ENCODE measurements around the gene CLDN5. TPM values are rescaled to one million over a fixed set of nuclear protein-coding genes. Genes with fewer than 3 reads are reported as not detected.
"Not testable (repeated sequence)": the region's sequence is repeated elsewhere in the genome, so short reads cannot be mapped to it uniquely, and the experiment has no call there.

The CLDN5 gene
- total and polyA plus RNA-seq, 9 donors = 0.48 to 211 (median 35.6) TPM

DNA sequence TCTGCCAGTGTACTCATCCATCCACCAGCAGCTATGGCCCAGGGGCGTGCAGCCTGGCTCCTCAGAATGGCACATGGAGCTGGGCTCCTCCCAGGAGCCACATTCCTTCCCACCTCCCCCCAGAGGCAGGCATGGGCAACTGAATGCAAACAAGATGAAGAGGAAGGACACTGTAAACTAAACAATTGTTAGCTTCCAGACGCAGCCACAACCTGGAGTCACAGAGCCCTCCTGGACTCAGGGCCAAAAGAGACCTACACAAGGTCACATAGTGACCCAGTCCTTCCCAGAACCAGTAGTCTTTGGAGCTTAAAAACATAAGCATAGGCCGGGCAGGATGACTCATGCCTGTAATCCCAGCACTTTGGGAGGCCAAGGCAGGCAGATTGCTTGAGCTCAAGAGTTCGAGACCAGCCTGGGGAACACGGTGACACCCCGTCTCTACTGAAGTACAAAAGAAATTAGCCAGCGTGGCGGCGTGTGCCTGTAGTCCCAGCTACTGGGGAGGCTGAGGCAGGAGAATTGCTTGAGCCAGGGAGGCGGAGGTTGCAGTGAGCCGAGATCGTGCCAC lies 30.7 kb upstream of the CLDN5 start:
- TF ChIP-seq EP300 (IDR thresholded peaks at IDR 0.05) (no peak), POLR2A (IDR thresholded peaks at IDR 0.05) (no peak), CTCF (IDR thresholded peaks at IDR 0.05) (no peak)
- H3K4me3 ChIP-seq = no peak overlapping the region
- no peaks in the 10 kb centered on the region for H3K27me3 ChIP-seq
- DNase-seq = no peak
- no peaks in the 10 kb centered on the region for H3K4me1 ChIP-seq (ENCODE audit: insufficient read depth)
- 61 to 72% (median 66%) methylated on average over 12 of the region's 12 CpGs for WGBS, 3 donors
- intact Hi-C loops (cut with DNase I) = no loop called here
- H3K27ac ChIP-seq = no peak overlapping the region
- no peaks in the 10 kb centered on the region for H3K9me3 ChIP-seq
- no peaks in the 10 kb centered on the region for H3K36me3 ChIP-seq

GRCh38 chr22:19553201-19553600 lies 29.0 kb upstream of the CLDN5 start:
- no peak for TF ChIP-seq POLR2A (IDR thresholded peaks at IDR 0.05)
- TF ChIP-seq CTCF (IDR thresholded peaks at IDR 0.05) = no peak
- no peak for TF ChIP-seq EP300 (IDR thresholded peaks at IDR 0.05)
- no peak for DNase-seq
- no peak overlapping the region for H3K4me3 ChIP-seq
- H3K4me1 ChIP-seq (ENCODE audit: insufficient read depth) = no peaks in the 10 kb centered on the region
- no peaks in the 10 kb centered on the region for H3K27me3 ChIP-seq
- no peaks in the 10 kb centered on the region for H3K9me3 ChIP-seq
- intact Hi-C loops (cut with DNase I) = no loop called here
- WGBS, 3 donors = 80 to 91% (median 82%) methylated on average over 2 of the region's 2 CpGs
- H3K36me3 ChIP-seq = no peaks in the 10 kb centered on the region
- H3K27ac ChIP-seq = no peak overlapping the region

DNA sequence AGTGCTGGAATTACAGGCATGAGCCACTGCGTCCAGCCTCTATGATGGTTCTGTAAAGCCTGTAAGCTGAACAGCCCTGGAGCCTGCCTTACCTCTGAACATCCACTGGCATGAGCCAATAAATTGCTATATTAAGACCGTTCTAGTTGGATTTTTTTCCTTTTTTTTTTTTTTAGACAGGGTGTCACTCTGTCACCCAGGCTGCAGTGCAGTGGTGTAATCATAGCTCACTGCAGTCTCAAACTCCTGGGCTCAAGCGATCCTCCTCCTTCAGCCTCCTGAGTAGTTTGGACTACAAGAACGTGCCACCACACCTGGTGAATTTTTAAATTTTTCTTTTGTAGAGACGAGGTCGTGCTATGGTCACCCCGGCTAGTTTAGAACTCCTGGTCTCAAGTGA lies 26.2 kb upstream of the CLDN5 start:
- intact Hi-C loops (cut with DNase I) = no loop called here
- Histone ChIP-seq H3K4me3 (no peak overlapping the region), H3K27ac (no peak overlapping the region), H3K36me3 (no peaks in the 10 kb centered on the region), H3K9me3 (no peaks in the 10 kb centered on the region), H3K4me1 (ENCODE audit: insufficient read depth) (no peaks in the 10 kb centered on the region), H3K27me3 (no peaks in the 10 kb centered on the region)
- WGBS, 3 donors = 81 to 87% (median 83%) methylated on average over 7 of the region's 7 CpGs
- TF ChIP-seq EP300 (IDR thresholded peaks at IDR 0.05) (no peak), CTCF (IDR thresholded peaks at IDR 0.05) (no peak), POLR2A (IDR thresholded peaks at IDR 0.05) (no peak)
- DNase-seq = no peak

- DNase-seq = no peak
- H3K27ac ChIP-seq = no peak overlapping the region
- no peaks in the 10 kb centered on the region for H3K4me1 ChIP-seq (ENCODE audit: insufficient read depth)
- H3K4me3 ChIP-seq = no peak overlapping the region
- no peaks in the 10 kb centered on the region for H3K27me3 ChIP-seq
- 73 to 79% (median 77%) methylated on average over 7 of the region's 7 CpGs for WGBS, 3 donors
- H3K9me3 ChIP-seq = no peaks in the 10 kb centered on the region
- H3K36me3 ChIP-seq = no peaks in the 10 kb centered on the region
- intact Hi-C loops (cut with DNase I) = loop anchor here in 1 of 4 donors (10.0 kb wide), 1 partner anchor 505 kb away; no protein-coding TSS in a partner anchor
- TF ChIP-seq POLR2A (IDR thresholded peaks at IDR 0.05) = no peak
- no peak for TF ChIP-seq EP300 (IDR thresholded peaks at IDR 0.05)
Observed at GRCh38 chr22:19549428-19549827, 25.2 kb upstream of the CLDN5 start.

DNA sequence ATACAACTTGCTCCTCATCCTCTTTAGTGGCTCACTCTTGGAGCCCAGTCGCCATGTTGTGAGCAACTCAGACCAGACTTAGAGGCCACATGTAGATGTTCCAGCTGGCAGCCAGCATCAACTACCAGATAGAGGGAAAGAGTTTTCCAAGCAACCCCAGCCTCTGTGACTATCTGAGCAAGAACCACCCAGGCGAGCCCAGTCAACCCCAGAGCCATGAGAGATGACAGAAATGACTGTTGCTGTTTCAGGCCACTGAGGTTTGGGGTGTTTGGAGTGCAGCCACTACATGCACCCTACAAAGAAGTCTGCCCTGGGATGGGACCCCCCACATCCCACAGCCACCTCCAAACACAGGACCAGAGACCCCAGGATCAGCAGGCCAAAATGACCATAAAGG lies 24.8 kb upstream of the CLDN5 start:
- Histone ChIP-seq H3K4me3 (no peak overlapping the region), H3K36me3 (no peaks in the 10 kb centered on the region), H3K4me1 (ENCODE audit: insufficient read depth) (no peaks in the 10 kb centered on the region), H3K27ac (no peak overlapping the region), H3K27me3 (no peaks in the 10 kb centered on the region), H3K9me3 (no peaks in the 10 kb centered on the region)
- intact Hi-C loops (cut with DNase I) = loop anchor here in 1 of 4 donors (10.0 kb wide), 1 partner anchor 504 kb away; no protein-coding TSS in a partner anchor
- TF ChIP-seq EP300 (IDR thresholded peaks at IDR 0.05) (no peak), CTCF (IDR thresholded peaks at IDR 0.05) (no peak), POLR2A (IDR thresholded peaks at IDR 0.05) (no peak)
- 82 to 92% (median 83%) methylated on average over 2 of the region's 2 CpGs for WGBS, 3 donors
- DNase-seq = no peak

DNA sequence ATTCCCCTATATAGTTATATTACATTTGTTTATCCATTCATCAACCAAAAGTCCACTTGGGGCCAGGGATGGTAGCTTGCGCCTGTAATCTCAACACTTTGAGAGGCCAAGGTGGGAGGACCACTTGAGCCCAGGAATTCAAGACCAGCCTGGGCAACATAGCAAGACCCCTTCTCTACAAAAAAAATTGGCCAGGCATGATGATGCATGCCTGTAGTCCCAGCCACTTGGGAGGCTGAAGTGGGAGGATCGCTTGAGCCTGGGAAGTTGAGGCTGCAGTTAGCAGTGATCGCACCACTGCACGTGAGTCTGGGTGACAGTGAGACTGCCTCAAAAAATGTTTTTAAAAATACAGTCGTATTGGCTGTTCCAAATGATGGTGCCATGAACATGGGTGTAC lies 24.2 kb upstream of the CLDN5 start:
- not testable (repeated sequence) for DNase-seq; H3K9me3 ChIP-seq; H3K27me3 ChIP-seq; H3K27ac ChIP-seq; H3K4me1 ChIP-seq (ENCODE audit: insufficient read depth); H3K36me3 ChIP-seq; H3K4me3 ChIP-seq
- intact Hi-C loops (cut with DNase I) = loop anchor here in 1 of 4 donors (10.0 kb wide), 1 partner anchor 504 kb away; no protein-coding TSS in a partner anchor
- WGBS, 3 donors = 91 to 92% (median 91%) methylated on average over 5 of the region's 5 CpGs
